K562 (cell line): ENCODE results near the gene KLHL12. TPM values are rescaled to one million over a fixed set of nuclear protein-coding genes. Genes with fewer than 3 reads are reported as not detected.

Experiments used
- ATAC-seq: fragments of 200-7000 bp; cut with Tn5 transposase; 3 replicates; pipeline ENCODE4 v1.9.1; 2020; ENCODE audit warnings: moderate library complexity
- BruUV-seq: library from RNA; stranded (reverse); fragments of 400-500 nt; replicated peaks from 2 replicates; lab custom pipeline; 2021; lab: Mats Ljungman, UMichigan
- CTCF ChIA-PET: fragments of 300-600 bp; formaldehyde crosslinking; extraction: SDS; loops from one replicate; lab custom pipeline; 2021; ENCODE audit warnings: low intra/inter-chr PET ratio; lab: Yijun Ruan, JAX
- POLR2A ChIA-PET: fragments of 300-600, 350-650 bp; sonication (Branson Sonifier 250); formaldehyde crosslinking; extraction: SDS; loops from one replicate; lab custom pipeline; 2021; ENCODE audit warnings: antibody characterized with exemption, inconsistent platforms; lab: Yijun Ruan, JAX
- DNase-seq, 4 experiments: peaks; one replicate each; pipeline versions ENCODE4 v3.0.0 to v3.0.0-alpha.2; 2011 to 2018; ENCODE audit warnings: low spot score in 3 of 4, mixed read lengths in 3 of 4; ENCODE audit errors: extremely low read depth in 1 of 4
- FAIRE-seq: peaks from 2 replicates; lab custom pipeline; 2011; peaks lifted over from hg19 to GRCh38; lab: Jason Lieb, UNC
- H2AFZ ChIP-seq: 2 replicates; pipeline ENCODE4 v1.6.0; 2011; ENCODE audit warnings: low read depth, low read length, control low read depth, inconsistent platforms
- H3K27ac ChIP-seq: fragments of 200-600 bp; 3 replicates; pipeline ENCODE4 v1.8.0; 2011; ENCODE audit warnings: low read depth, mild to moderate bottlenecking, control low read depth, inconsistent platforms, low read length, moderate library complexity, mixed read lengths; ENCODE audit errors: extremely low read depth
- H3K27me3 ChIP-seq, 2 experiments: fragments of 300-600 bp in 1 of 2; 2 replicates in 1 of 2; 3 replicates in 1 of 2; pipeline versions ENCODE4 v1.6.0 to v1.8.0; 2011; ENCODE audit warnings: inconsistent platforms in 2 of 2, low read length in 2 of 2, mild to moderate bottlenecking in 1 of 2, mixed read lengths in 1 of 2, moderate library complexity in 1 of 2; ENCODE audit not compliant: control insufficient read depth in 2 of 2, insufficient read depth in 2 of 2
- H3K36me3 ChIP-seq: fragments of 300-600 bp; 3 replicates; pipeline ENCODE4 v1.8.0; 2011; ENCODE audit warnings: mild to moderate bottlenecking, low read length, inconsistent platforms; ENCODE audit not compliant: control insufficient read depth, insufficient read depth
- H3K4me1 ChIP-seq, 2 experiments: fragments of 200-600 bp in 1 of 2; replicated peaks in 1 of 2; 2 replicates in 1 of 2; 3 replicates in 1 of 2; pipeline versions ENCODE4 v1.5.1 to v1.8.0; 2011; ENCODE audit warnings: inconsistent platforms in 2 of 2, low read length in 2 of 2, mild to moderate bottlenecking in 1 of 2, mixed read lengths in 1 of 2, moderate library complexity in 1 of 2; ENCODE audit not compliant: control insufficient read depth in 2 of 2, insufficient read depth in 2 of 2
- H3K4me2 ChIP-seq: 2 replicates; pipeline ENCODE4 v1.6.1; 2011; ENCODE audit warnings: low read length, control low read depth, inconsistent platforms, mixed read lengths; ENCODE audit not compliant: insufficient read depth
- H3K4me3 ChIP-seq: fragments of 200-600 bp; sonication (generic), shearing (Covaris generic); 2 replicates; pipeline ENCODE4 v1.5.1; 2016; ENCODE audit warnings: control low read depth, inconsistent platforms
- H3K79me2 ChIP-seq: fragments of 200-600 bp; 3 replicates; pipeline ENCODE4 v1.8.0; 2011; ENCODE audit warnings: low read length, inconsistent platforms; ENCODE audit not compliant: control insufficient read depth, insufficient read depth
- H3K9ac ChIP-seq, 2 experiments: 2 replicates each; pipeline versions ENCODE4 v1.6.0 to v1.6.1; 2011; ENCODE audit warnings: low read depth in 2 of 2, low read length in 2 of 2, control low read depth in 1 of 2, inconsistent platforms in 1 of 2, mild to moderate bottlenecking in 1 of 2, mixed read lengths in 1 of 2; ENCODE audit not compliant: insufficient read depth in 1 of 2
- H3K9me1 ChIP-seq: one replicate; pipeline ENCODE4 v1.6.0; 2011; ENCODE audit warnings: inconsistent platforms, mild to moderate bottlenecking, low read length, moderate library complexity; ENCODE audit not compliant: control insufficient read depth, insufficient read depth
- H3K9me3 ChIP-seq: replicated peaks from 2 replicates; pipeline ENCODE4 v1.5.1; 2011; ENCODE audit warnings: low read depth, low read length, inconsistent platforms; ENCODE audit not compliant: control insufficient read depth, insufficient read depth
- H4K20me1 ChIP-seq: replicated peaks from 2 replicates; pipeline ENCODE4 v1.6.1; 2011; ENCODE audit warnings: low read length, inconsistent platforms, mixed read lengths; ENCODE audit not compliant: control insufficient read depth, insufficient read depth
- ELF1 ChIP-seq: fragments of 200-800 bp; sonication (Bioruptor generic); IDR thresholded peaks from 2 replicates; pipeline ENCODE4 v1.6.1; 2016; ENCODE audit warnings: missing genetic modification characterization, missing compliant biosample characterization
- RBM25 ChIP-seq: fragments of 200-400 bp; formaldehyde crosslinking; IDR thresholded peaks from 2 replicates; pipeline ENCODE4 v1.6.1; 2018; ENCODE audit warnings: low read length, low read depth, moderate library complexity; ENCODE audit not compliant: severe bottlenecking
- SMARCA5 ChIP-seq: fragments of 450-650 bp; IDR thresholded peaks from 2 replicates; pipeline ENCODE4 v1.6.1; 2016
- SPI1 ChIP-seq: IDR thresholded peaks from 2 replicates; pipeline ENCODE4 v1.6.1; 2011; ENCODE audit warnings: low read depth, low read length, control low read depth, borderline replicate concordance
- TARDBP ChIP-seq: fragments of 450-650 bp; IDR thresholded peaks from 2 replicates; pipeline ENCODE4 v1.6.1; 2016
- TEAD1 ChIP-seq, 2 experiments: fragments of 450-650 bp in 1 of 2; sonication (generic) in 1 of 2; formaldehyde crosslinking; IDR thresholded peaks; 2 replicates each; pipeline versions ENCODE4 v1.4.0 to v1.8.0; 2020 to 2022; ENCODE audit warnings: mild to moderate bottlenecking in 2 of 2, missing genetic modification reagents in 1 of 2
- ZHX1 ChIP-seq: fragments of 150-350 bp; conservative IDR thresholded peaks from 2 replicates; pipeline ENCODE4 v1.6.1; 2014; ENCODE audit warnings: low read length
- ZNF23 ChIP-seq: fragments of 250-450 bp; sonication (Bioruptor Pico); IDR thresholded peaks from 2 replicates; pipeline ENCODE4 v1.4.0; 2020; ENCODE audit warnings: mild to moderate bottlenecking
- WGBS: fragments of 100-300 bp; shearing (Covaris generic); methylation state at CpG from one replicate; pipeline ENCODE4 v1.1.6; 2016; ENCODE audit warnings: low coverage, mixed read lengths; ENCODE audit not compliant: insufficient coverage; ENCODE audit errors: missing lambda C conversion rate; 5-methylcytosine and 5-hydroxymethylcytosine counted together
- in situ Hi-C: fragments of 300-500 bp; cut with MboI; formaldehyde crosslinking; loops from 4 replicates; pipeline ENCODE4 v1.15.0; 2018; ENCODE audit warnings: inconsistent platforms, mixed read lengths
- intact Hi-C: fragments of 100-400 bp; cut with micrococcal nuclease; formaldehyde crosslinking; loops from 2 replicates; pipeline ENCODE4 v1.14.2; 2022
- polyA plus RNA-seq, 8 experiments: library from polyadenylated mRNA; depleted of rRNA in 4 of 8; stranded (reverse) in 5 of 8; unstranded in 3 of 8; fragments of >200 nt; fragmentation: Nextera tagmentation in 2 of 8; fragmentation: Illumina TruSeq in 1 of 8; extraction: Ambion mirVana in 2 of 8; extraction: Trizol in 1 of 8; gene quantifications; 2 replicates each; pipeline versions ENCODE4 v1.2.1 to v1.2.3, GENCODE V29; 2011 to 2014; ENCODE audit warnings: inconsistent platforms in 1 of 8, missing spikeins in 1 of 8
- total RNA-seq, 7 experiments: library from RNA; depleted of rRNA in 6 of 7; stranded (reverse); fragments of >200 nt in 6 of 7; fragmentation: Illumina TruSeq in 2 of 7; extraction: Trizol in 2 of 7; gene quantifications; 2 replicates each; pipeline versions ENCODE4 v1.2.1 to v1.2.3, GENCODE V29; 2011 to 2021; ENCODE audit warnings: low replicate concordance in 1 of 7
- TF ChIP-seq, protein P1 (sequence below): fragments of 250-450 bp; sonication (Bioruptor Pico); IDR thresholded peaks from 2 replicates; pipeline ENCODE4 v1.9.0; 2021; ENCODE audit warnings: mild to moderate bottlenecking, inconsistent platforms

The KLHL12 gene
- total and polyA plus RNA-seq, 9 of the 15 experiments (the other 6 are each of a cell fraction or from before 2014, with no cell fraction given), result 23.1 to 85.1 (median 35.0) TPM

GRCh38 chr1:202932476-202932875 lies 5.4 kb upstream of the KLHL12 start (continued):
- TF ChIP-seq SPI1 (no peak), SMARCA5 (peak; percentile 65; the same call in 1 of the 2 replicates), RBM25 (peak; percentile 43), ELF1 (tag) (no peak)

GRCh38 chr1:202923533-202923932 lies 3.5 kb downstream of the KLHL12 start:
- ChIA-PET POLR2A (no interaction called here), CTCF (interaction anchor here (0.6 kb wide), 1 partner anchor 1934 kb away, joined by 3 read pairs; no protein-coding TSS in a partner anchor)
- Histone ChIP-seq H3K4me1 (peaks cover 0 to 11% of the 10 kb centered on the region in 2 experiments; a peak in 3 of 5 replicates), H2AFZ (no peak overlapping the region), H3K27me3 (no peaks in the 10 kb centered on the region), H4K20me1 (no peaks in the 10 kb centered on the region), H3K36me3 (peaks cover 42% of the 10 kb centered on the region), H3K9me1 (no peaks in the 10 kb centered on the region), H3K9ac (no peak overlapping the region), H3K4me3 (no peak overlapping the region), H3K79me2 (peaks cover 22% of the 10 kb centered on the region), H3K9me3 (no peaks in the 10 kb centered on the region), H3K4me2 (no peak overlapping the region), H3K27ac (no peak overlapping the region)
- BruUV-seq, result no TSS peak
- ATAC-seq (no peak), DNase-seq (no peak), FAIRE-seq (no peak)
- in situ Hi-C loops, result no loop called here
- intact Hi-C loops, result no loop called here
- TF ChIP-seq, protein P1, sequence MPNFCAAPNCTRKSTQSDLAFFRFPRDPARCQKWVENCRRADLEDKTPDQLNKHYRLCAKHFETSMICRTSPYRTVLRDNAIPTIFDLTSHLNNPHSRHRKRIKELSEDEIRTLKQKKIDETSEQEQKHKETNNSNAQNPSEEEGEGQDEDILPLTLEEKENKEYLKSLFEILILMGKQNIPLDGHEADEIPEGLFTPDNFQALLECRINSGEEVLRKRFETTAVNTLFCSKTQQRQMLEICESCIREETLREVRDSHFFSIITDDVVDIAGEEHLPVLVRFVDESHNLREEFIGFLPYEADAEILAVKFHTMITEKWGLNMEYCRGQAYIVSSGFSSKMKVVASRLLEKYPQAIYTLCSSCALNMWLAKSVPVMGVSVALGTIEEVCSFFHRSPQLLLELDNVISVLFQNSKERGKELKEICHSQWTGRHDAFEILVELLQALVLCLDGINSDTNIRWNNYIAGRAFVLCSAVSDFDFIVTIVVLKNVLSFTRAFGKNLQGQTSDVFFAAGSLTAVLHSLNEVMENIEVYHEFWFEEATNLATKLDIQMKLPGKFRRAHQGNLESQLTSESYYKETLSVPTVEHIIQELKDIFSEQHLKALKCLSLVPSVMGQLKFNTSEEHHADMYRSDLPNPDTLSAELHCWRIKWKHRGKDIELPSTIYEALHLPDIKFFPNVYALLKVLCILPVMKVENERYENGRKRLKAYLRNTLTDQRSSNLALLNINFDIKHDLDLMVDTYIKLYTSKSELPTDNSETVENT (CRISPR knock-in tag), result no peak
- no peak for TF ChIP-seq TARDBP
- no peak for TF ChIP-seq ZHX1
- no peak for TF ChIP-seq ZNF23 (CRISPR knock-in tag)
- no peak for TF ChIP-seq TEAD1 (CRISPR knock-in tag; IDR thresholded peaks at IDR 0.05)
- 95% methylated on average over 3 of the region's 3 CpGs for WGBS
